Suppressor macrophage treated with lipopolysaccharide for 4 hours (primary cell): ENCODE measurements around the gene GPC6.

Source experiments
- DNase-seq: peaks from one replicate; pipeline ENCODE4 v3.0.0-alpha.2; 2020

Gene GPC6

DNA sequence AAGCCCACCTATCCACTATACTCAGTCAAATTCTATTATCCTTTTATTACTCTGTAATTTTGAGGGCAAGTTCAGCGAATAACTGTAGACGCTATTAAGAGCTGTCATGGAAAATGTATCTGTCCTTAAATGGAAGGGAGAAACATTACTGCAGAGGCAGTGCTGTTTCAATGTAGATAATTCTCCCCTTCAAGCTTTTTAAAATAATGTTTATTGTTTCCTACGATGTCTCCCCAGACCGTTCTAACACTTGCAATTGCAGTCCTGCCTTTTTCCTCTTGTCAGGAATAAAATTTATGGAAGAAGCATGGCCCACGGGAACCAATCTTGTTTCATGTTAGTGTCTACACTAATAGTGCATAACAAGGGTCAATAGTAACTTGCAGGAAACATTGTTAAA lies 159.5 kb downstream of the GPC6 start:
- DNase-seq = no peak

DNA sequence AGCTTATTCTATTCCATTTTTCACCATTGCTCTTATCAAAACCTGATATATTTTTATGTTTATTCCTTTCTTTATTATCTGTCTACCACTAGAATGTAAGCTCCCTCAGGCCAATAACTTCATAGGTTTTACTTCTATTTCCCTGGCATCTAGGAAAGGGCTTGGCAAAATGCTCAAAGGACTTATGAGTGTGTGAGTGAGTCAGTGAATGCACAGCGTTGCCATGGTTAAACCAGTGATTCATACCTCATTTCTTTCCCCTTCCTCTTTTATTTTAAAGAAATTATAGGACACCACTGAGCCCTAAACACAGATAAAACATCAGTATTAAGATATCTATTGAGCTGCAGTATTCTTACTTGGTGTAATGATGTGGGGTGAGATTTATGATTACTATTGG lies 162.1 kb downstream of the GPC6 start:
- DNase-seq = no peak

DNA sequence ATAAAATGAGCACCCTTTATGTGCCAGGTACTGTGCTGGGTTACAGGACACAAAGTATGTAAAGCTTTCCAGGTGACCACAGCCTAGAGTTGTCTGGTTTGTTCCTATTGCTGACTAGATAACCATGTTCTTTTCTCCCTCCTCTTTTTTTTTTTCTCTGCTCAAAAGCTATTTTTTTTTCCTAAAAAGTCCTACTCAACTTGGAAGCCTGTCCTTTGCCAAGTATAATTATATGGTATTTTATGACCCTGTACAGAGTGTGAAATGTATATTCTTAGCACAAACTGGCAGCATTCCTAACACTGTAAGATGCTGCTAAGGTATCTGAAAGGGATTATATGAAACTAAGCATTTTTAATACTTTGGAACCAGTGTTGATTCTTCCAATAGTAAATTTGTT lies 171.0 kb downstream of the GPC6 start:
- no peak for DNase-seq

DNA sequence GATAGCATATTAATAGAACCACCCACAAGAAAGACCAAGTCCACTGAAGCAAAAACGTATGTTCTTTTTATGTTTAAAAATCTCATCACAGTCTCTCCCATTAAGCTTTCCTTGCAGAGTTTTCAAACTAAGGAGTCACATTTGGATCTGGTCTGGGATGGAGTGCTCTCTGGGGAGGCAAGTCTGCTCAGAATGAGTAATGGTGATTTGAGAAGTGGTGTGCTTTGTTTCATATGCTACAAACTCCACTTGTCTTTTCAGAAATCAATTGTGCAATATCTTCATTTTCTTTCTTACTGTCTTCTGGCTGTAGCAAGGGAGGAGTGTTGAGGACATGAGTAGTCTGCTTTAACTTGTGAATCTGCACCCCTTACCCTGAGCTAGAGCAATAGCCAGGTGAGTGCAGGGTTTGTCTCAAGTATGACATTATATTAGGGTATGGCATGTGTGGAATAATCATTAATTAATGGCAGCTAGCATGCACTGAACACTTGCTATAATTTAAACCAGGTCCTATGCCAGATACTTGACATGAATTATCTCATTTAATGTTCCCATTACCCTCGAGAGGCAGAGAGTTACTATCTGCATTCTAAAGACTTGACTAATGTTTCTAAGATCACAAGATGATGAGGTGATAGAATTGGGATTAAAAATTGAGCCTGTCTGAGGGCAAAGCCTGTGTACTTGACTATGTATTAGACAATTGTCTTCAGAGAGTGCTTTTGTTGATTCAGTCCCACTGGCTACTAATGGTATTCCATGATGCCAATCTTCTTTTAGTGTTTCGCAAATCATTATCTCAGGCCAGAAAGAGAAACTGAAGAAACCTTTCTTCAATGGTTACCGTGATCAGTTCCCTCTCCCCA lies 171.8 kb downstream of the GPC6 start:
- no peak for DNase-seq

DNA sequence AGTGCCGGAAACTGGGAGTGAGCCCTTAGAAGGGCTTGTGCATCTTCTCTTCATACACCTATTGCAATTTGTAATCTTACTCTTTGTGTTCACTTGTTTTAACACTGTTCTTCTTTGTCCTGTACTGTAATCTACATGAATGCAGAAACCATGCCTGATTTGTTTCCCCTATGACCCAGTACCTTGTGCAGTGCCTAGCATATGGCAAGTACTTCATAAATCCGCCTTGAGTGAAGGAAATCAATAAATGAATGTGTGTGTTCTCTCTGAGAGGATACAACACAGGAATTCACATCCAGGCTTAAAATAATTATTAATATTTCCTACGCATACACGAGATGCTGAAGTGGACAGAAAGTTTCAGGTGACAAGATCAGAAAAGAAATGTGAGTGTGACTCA lies 172.6 kb downstream of the GPC6 start:
- no peak for DNase-seq

DNA sequence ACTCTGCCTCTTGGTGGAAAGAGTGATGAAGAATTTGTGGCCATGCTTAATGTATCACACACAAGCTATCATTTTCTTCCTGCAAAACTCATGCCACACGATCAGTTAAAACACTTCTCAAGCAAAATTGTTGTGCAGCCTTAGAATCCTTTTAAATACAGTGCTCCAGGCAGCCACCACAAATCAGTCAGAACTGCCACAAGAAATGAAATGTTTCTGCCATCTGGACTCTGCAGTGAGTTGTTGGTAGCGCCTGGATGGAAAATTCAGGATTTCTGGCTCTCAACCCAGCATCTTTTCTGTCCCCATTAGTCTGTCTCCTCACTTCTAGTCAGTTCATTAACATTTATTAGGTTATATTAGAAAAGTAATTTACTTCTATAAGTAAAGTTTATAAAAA lies 179.5 kb downstream of the GPC6 start:
- no peak for DNase-seq

DNA sequence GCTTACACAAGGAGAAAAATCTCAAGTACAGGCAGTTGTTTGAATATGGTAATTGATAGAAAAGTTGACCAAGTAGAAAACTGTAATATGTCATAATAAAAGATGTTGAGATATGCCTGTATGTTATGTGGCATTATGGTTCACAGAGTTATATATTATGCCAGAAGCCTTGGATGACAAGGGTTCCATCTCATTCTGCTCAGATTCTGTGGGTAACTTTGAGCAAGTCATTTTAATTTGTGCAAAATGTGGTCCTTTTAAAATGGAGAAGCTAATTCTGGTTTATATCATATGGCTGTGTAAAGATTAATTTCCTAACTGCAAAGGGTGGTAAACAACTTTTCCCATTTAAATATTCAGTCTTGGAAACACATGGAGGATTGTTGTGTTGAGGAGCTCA lies 180.9 kb downstream of the GPC6 start:
- no peak for DNase-seq

DNA sequence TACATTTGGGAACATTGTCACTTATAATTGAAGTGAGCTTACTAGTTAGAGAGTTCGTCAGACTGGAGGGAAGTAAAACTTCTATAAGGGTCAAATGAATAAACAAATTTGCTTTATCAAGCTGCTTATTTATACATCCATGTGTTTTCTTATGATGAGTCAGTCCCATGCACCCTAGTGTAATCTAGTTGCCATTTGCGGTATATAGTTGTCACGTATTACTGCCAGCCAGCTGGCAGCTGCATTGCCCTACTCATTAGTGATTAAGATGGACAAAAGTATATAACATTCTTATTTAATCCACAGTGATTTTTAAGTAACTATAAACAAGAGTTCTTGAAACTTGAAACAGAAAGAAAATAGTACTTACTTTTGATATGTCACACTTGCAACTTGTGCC lies 182.4 kb downstream of the GPC6 start:
- no peak for DNase-seq

DNA sequence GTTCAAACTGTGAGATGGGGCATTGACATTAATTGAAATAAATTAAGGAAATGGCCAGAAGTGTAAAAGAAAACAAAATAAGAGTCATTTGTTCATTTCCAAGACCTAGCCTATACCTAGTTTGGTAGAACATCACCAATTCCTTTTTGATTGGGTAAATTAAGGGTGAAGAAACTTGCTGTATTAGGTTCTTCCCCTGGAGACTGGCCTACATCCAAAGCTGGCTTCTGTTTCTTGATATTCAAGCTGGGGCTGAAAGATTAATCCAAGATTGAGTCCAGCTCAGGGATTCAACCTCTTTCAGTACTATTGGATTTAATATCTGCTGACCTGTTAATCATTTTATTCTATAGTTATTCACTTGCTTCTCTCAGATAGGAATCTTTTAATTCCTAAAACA lies 183.2 kb downstream of the GPC6 start:
- DNase-seq = no peak

DNA sequence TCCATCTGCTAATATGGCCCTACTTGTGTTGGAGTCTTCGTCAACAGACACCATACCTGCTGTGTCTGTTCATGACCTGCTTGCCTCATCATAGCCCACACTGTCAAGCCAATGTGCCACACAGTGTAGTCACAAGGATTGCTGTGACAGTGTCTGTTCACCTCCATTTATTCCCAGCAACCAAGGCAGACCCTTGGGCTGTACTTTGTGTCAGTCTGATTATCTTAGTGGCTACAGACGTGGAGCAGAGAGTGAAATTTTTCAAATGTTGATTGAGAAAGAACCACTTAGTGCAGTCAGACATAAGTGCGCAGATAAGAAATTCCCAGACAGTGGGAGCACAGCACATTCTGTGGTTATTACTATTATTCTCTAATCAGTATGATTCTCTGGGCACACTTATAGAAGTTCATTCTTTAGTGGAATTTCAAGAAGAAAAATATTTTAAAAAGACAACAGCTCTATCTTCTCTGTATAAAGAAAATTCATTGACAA lies 184.6 kb downstream of the GPC6 start:
- DNase-seq = no peak

DNA sequence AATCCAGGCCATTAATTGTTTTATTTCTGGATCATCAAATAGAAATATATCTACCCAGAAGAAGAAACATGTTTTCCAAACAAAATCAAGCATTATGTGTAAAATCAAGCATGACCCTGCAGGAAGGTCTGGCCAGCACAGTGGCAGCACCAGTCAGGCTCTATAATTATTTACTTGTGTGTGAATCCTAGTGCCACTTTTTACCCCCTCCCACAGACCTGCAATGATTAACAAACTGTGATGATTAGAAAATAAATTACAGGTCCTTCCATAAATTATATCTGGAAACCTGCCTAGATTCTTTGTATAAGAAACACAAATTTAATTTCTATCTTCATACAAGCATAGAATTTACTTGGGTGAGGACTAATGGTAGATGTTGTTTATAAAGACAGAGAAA lies 186.1 kb downstream of the GPC6 start:
- DNase-seq = no peak

DNA sequence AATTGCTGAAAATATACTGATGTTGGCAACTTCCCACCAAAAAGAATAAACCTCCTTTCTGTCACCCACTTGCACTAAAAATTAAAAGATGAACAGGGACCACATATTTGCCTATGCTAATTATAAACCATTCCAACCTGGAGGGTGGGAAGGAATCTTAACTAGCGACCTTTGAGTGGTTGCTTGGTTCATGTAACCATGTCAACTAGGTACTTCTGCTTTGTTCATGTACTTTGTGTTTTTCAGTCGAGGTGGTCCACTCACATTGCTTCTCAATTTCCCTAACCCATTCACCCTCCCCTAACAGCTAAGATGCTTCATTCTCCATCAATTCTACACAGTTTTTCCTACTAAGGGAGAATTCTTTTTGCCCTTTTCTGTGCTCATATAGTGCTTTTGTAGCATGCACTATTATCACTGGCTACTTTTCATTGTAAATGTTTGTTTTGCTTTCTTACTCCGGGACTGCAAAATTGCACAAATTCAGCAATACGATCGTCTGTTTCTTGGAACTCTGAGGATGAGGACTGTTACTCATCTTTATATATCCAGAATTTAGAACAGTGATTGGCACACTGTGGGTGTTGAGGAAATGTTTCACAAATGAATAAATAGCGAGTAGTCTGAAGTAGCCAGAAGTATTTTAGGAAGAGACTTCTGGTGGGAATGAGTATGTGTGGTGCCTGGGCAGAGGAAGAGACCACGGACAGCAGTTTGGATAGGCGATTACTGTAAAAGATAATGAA lies 187.5 kb downstream of the GPC6 start:
- DNase-seq = no peak

DNA sequence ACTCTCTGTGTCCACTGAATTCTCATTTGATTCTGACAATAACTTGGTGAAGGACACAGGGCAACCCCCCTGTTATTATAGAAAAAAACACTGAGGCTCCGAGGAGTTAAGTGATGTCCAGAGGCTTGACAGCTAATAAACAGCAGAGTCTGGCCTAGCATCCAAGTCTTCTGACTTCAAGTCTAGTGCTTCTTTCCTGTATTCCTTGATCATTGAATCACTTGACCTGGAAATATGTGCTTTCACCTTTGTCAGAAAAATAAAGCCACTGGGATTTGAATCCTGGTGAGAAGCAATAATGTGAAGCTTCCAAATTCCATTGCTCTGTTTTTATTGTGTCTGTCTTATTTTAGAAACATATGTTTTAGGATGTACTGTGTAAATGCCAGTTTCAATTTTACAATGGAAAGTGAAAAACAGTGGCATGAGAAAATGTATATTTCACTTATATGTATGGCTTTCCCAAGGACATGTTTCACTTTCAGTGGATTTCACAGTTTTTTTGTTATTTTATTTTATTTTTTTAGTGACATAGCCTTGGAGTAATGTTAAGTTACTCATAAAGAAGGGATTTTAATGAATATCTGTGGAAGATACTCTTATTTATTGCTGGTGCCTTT lies 190.2 kb downstream of the GPC6 start:
- DNase-seq = no peak

DNA sequence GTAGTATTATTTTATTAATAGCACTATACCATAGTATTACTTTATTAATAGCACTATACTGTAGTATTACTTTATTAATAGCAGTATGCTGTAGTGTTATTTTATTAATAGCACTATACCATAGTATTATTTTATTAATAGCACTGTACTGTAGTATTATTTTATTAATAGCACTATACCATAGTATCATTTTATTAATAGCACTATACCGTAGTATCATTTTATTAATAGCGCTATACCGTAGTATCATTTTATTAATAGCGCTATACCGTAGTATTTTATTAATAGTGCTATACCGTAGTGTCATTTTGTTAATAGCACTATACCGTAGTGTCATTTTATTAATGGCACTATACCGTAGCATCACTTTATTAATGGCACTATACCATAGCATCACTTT lies 191.8 kb downstream of the GPC6 start:
- DNase-seq = no peak

DNA sequence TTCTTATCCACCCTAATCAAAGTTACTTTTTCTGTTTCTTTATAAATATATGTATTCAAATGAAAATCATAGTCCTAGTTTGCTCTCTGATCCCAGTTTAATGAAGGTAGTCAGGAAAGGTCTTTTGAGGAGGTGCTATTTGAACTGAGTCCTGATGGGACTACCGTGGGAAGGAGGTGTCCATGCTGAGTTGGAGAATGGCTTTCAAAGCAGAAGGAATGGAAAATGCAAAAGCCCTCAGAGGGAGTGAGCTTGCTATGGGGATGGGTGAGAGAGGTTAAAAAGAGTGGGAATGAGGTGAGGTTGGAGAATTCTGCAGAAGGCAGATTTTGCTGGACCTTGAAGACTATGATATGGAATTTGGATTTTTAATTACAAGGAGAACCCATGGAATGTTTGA lies 193.6 kb downstream of the GPC6 start:
- no peak for DNase-seq

DNA sequence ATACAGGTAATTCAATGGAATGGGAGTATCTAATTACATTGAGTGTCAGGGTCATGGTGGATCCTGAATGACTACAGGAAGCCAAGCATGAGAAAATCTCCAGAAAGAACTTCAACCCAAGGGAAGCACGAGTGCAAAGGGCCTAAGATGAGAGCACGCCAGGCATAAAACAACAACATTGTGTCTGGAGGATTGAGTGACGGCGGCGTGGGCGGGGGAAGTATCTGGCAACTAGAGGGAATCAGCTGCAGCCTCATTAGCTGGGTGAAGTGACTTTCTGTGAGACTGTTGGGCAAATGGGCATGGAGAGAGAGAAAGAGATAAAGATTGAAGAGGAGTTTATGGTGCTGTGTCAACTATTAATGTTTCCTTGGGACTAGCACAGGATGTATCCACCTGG lies 194.3 kb downstream of the GPC6 start:
- no peak for DNase-seq

DNA sequence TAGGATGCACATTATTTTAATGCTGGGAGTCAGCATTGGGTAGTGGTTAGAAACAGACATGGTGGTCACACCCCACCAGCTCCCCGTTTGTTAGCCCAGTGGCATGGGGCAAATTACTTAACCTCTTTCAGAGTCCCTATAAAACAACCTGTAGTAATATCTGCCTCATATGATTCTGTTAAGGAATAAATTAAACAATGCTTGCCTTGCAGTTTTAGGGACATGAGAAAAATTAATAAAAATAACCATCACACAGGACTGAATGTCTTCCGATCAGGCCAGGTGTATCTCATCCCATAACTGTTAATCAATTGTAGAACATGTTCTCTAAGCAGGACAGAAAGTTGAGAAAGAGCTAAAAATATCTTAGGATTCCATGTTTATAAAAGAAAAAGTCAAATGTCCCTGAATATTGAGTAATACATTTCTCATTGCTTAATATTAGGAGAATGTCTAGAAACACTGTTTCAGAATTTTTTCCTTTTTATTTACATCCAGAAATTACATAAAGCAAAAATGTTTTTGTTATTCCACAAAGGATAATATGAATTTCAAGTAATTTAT lies 196.5 kb downstream of the GPC6 start:
- DNase-seq = no peak

DNA sequence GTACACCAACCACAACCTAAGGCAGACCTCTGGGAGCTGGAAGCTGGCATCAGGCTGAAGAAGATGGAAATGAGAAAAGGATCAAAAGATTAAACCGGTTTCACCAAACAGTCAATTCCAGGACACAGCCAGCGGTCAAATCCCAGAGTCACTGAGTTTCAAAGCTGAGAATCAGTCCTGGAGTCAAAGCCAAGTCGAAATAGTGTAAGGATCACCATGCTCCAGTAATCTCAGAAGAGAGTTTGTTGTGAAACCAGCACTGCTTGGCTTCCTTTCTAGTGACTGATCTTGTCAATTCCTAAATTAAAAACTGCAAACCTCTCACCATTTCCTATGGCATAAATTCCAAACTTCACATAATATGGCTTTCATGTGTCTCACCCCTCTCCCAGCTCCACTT lies 198.8 kb downstream of the GPC6 start:
- DNase-seq = no peak

DNA sequence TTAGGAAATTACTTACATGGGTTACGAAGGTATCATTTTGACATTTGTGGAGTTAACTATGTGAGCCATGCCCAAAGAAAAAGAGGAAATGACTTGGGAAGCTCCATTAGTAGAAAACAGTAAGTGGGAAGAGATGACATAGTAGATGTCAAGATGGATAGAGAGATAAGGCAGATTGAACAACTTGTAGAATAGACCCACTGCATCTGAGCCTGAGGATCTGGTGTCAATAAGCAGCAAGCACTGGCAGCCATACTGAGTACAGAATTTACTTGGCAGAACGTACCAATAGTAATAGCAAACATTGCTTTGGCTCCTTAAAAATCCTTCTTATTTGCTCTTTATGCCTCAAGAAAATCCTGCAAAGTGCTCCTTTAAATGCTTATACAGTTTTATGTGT lies 203.8 kb downstream of the GPC6 start:
- no peak for DNase-seq

DNA sequence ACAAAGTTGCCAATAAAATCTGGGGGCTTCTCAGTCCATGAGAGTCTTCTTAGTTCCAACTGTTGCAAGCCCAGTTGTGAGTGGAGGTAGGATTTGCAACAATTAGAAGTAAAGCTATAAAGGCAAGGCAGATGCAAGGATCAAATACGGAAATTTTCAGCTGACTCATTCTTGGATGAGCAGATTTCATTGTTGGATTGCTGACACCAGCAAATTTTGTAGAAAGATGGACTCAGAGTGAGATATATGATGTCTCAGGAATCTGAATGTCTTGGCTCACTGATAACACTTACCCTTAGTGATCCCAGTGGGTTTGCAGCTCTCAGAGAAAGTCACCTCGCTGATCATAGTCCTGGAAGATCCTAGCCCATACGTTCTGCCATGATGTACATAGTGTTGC lies 209.0 kb downstream of the GPC6 start:
- no peak for DNase-seq

DNA sequence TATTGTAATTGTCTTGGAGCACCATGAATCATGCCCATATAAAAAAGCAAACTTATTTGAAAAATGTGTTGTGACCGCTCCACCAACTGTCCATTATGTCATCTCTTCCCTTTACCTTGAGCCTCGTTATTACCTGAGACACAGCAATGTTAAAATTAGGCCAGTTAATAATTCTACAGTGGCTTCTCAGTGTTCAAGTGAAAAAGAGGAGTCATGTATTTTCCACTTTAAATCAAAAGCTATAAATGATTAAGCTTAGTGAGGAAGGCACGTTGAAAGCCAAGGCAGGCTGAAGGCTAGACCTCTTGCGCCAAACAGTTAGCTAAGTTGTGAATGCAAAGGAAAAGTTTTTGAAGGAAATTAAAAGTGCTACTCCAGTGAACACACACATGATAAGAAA lies 210.5 kb downstream of the GPC6 start:
- DNase-seq = no peak

DNA sequence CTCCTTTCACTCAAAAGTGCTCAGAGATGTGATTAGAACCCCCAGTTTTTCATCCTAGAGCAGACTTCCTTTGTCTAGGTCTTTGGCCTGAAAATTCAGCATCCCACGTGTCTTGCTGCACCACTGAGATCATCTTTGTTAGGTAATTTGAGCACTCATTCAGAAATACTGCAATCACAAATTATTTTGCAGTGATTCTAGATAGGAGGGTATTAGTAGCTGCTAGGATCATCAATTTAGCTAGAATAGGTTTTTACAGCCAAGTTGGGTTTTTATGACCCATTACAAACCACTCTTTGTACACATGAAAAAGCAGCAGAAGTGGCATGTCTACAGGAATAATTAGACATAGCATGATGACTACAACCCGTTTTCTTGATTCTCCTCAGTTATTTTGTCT lies 219.6 kb downstream of the GPC6 start:
- no peak for DNase-seq

DNA sequence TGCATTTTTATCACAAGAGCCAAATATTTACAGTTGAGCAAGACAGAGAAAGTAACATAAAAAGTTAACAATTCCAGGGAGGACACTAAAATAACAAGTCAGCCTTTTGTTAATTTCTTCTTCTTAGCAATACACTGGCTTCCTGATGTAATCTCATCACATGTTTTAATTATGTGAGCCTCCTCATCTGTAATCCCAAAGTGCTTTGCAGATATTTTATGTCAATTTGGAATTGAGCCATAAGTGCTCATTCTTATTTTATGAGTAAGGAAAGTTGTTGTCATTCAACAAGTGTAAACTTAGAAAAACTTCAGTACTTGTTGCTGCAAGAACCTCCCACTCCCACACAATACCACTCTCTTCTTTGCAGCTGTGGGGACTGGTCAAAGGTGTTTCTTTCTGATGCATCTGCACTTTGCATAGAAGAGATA lies 223.6 kb downstream of the GPC6 start:
- no peak for DNase-seq

DNA sequence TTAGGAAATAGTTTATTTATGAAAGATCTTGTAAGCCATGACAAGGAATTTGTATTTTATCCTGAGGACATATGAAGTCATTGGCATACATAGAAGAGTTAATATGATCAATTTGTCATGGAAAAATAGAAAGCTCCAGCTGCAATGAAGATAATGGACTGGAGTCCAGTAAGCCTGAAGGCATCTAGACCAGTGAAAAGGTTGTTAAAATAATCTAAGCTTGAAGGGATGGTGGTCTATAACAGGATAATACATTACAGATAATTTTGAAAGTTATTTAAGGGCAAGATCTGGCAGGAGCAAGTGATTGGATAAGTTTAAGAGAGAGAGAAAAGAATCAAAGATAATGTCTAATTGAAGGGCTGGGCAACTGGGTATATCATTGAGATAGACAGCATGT lies 224.2 kb downstream of the GPC6 start:
- no peak for DNase-seq
